PC-3 (cell line): ENCODE data around the gene ANTXR2.

Experiments
- EZH2 ChIP-seq: fragments of 300-600 bp; sonication (generic); IDR thresholded peaks from one replicate; pipeline ENCODE4 v1.6.1; 2017; ENCODE audit warnings: antibody characterized with exemption, mild to moderate bottlenecking, low read length; ENCODE audit not compliant: unreplicated experiment
- TF ChIP-seq, protein P1 (sequence below): fragments of 300-600 bp; sonication (generic); conservative IDR thresholded peaks from 2 replicates; pipeline ENCODE4 v1.5.1; 2017; ENCODE audit warnings: antibody characterized with exemption, low read depth, mild to moderate bottlenecking, low read length

DNA sequence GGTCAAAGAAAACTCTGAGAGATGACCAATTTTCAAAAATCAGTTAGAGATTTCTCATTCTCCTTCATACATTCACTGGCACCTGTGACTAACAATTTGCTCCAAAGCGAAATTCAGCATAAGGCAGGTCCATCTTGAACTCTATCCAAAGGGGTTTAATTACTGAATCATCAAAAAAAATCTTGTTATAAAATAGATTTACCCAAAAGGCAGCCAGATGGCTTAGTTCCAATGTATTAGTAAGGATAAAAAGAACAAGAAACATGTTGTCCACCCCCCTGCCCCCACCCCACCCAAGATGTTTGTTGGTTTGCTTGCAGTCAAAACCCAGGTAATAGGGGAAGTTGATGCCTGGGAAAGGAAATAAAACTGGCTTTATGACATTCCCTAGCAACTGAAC is 200.3 kb downstream of the ANTXR2 start:
- TF ChIP-seq, protein P1, sequence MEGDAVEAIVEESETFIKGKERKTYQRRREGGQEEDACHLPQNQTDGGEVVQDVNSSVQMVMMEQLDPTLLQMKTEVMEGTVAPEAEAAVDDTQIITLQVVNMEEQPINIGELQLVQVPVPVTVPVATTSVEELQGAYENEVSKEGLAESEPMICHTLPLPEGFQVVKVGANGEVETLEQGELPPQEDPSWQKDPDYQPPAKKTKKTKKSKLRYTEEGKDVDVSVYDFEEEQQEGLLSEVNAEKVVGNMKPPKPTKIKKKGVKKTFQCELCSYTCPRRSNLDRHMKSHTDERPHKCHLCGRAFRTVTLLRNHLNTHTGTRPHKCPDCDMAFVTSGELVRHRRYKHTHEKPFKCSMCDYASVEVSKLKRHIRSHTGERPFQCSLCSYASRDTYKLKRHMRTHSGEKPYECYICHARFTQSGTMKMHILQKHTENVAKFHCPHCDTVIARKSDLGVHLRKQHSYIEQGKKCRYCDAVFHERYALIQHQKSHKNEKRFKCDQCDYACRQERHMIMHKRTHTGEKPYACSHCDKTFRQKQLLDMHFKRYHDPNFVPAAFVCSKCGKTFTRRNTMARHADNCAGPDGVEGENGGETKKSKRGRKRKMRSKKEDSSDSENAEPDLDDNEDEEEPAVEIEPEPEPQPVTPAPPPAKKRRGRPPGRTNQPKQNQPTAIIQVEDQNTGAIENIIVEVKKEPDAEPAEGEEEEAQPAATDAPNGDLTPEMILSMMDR = no peak
- TF ChIP-seq EZH2 = no peak
